GM12892 (cell line): ENCODE results near the gene BEND3.

ENCODE experiments used
- POLR2A ChIP-seq: IDR thresholded peaks from 2 replicates; pipeline ENCODE4 v1.6.1; 2011; ENCODE audit warnings: low read depth, low read length, control low read depth
- POLR2AphosphoS5 ChIP-seq: IDR thresholded peaks from 2 replicates; pipeline ENCODE4 v1.6.1; 2011; ENCODE audit warnings: low read depth, low read length, control low read depth
- TAF1 ChIP-seq: IDR thresholded peaks from 2 replicates; pipeline ENCODE4 v1.6.1; 2011; ENCODE audit warnings: low read depth, mild to moderate bottlenecking, control low read depth, low read length, borderline replicate concordance

- no peak for TF ChIP-seq POLR2AphosphoS5
- TF ChIP-seq POLR2A, result no peak
- no peak for TF ChIP-seq TAF1
Measured at GRCh38 chr6:107060704-107061103, 54.6 kb downstream of the BEND3 start.
